Measurements from ENCODE around the gene NR1H4.

DNA sequence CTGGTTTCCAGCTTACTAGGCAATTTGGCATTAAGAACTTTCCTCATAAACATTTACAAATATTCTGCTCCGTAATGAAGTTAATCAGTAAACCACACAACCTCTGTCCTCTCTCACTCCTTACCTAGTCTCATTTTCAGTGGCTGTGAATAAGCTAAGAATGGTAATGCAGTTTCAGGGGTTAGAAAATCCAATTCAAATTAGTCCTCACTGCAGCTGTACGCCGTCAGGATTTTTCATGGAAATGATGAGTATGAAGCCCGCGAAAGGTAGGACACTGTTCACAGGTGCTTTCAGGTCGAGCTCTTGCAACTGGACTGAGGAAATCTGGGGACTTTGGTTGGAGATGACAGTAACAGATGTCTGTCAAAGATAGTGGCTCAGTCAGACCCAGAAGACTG lies 29.6 kb downstream of the NR1H4 start:
- TF ChIP-seq ZNF596 (tag by site-specific recombination; IDR thresholded peaks at IDR 0.05) = no peak
- TF ChIP-seq GLI4 (tag by site-specific recombination; IDR thresholded peaks at IDR 0.05) = no peak
- no peak for TF ChIP-seq ZNF19 (tag by site-specific recombination; IDR thresholded peaks at IDR 0.05; ENCODE audit: low read depth)
- no peak for TF ChIP-seq ZSCAN16 (tag by site-specific recombination; IDR thresholded peaks at IDR 0.05)
- no peak for TF ChIP-seq ZNF133 (tag by site-specific recombination; IDR thresholded peaks at IDR 0.05)
- TF ChIP-seq, protein P1, sequence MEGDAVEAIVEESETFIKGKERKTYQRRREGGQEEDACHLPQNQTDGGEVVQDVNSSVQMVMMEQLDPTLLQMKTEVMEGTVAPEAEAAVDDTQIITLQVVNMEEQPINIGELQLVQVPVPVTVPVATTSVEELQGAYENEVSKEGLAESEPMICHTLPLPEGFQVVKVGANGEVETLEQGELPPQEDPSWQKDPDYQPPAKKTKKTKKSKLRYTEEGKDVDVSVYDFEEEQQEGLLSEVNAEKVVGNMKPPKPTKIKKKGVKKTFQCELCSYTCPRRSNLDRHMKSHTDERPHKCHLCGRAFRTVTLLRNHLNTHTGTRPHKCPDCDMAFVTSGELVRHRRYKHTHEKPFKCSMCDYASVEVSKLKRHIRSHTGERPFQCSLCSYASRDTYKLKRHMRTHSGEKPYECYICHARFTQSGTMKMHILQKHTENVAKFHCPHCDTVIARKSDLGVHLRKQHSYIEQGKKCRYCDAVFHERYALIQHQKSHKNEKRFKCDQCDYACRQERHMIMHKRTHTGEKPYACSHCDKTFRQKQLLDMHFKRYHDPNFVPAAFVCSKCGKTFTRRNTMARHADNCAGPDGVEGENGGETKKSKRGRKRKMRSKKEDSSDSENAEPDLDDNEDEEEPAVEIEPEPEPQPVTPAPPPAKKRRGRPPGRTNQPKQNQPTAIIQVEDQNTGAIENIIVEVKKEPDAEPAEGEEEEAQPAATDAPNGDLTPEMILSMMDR (tag by site-specific recombination; IDR thresholded peaks at IDR 0.05) = no peak
- TF ChIP-seq, protein P2, sequence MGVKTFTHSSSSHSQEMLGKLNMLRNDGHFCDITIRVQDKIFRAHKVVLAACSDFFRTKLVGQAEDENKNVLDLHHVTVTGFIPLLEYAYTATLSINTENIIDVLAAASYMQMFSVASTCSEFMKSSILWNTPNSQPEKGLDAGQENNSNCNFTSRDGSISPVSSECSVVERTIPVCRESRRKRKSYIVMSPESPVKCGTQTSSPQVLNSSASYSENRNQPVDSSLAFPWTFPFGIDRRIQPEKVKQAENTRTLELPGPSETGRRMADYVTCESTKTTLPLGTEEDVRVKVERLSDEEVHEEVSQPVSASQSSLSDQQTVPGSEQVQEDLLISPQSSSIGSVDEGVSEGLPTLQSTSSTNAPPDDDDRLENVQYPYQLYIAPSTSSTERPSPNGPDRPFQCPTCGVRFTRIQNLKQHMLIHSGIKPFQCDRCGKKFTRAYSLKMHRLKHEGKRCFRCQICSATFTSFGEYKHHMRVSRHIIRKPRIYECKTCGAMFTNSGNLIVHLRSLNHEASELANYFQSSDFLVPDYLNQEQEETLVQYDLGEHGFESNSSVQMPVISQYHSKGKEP (tag by site-specific recombination; IDR thresholded peaks at IDR 0.05) = no peak
- no peak for TF ChIP-seq ZNF398 (tag by site-specific recombination; IDR thresholded peaks at IDR 0.05)
- no peak for TF ChIP-seq ZIC2 (tag by site-specific recombination; IDR thresholded peaks at IDR 0.05)
- no peak for TF ChIP-seq SALL2 (tag by site-specific recombination; IDR thresholded peaks at IDR 0.05; ENCODE audit: borderline replicate concordance)

All from HEK293 (cell line).